GM21717 (cell line): ENCODE measurements around the gene NCKAP1.
"Not testable (repeated sequence)": the region's sequence is repeated elsewhere in the genome, so short reads cannot be mapped to it uniquely, and the experiment has no call there.

Experiments used
- ATAC-seq: cut with Tn5 transposase; IDR thresholded peaks from one replicate; pipeline ENCODE4 v1.9.1; 2021; ENCODE audit warnings: mild to moderate bottlenecking, moderate library complexity; ENCODE audit not compliant: unreplicated experiment

Gene NCKAP1

DNA sequence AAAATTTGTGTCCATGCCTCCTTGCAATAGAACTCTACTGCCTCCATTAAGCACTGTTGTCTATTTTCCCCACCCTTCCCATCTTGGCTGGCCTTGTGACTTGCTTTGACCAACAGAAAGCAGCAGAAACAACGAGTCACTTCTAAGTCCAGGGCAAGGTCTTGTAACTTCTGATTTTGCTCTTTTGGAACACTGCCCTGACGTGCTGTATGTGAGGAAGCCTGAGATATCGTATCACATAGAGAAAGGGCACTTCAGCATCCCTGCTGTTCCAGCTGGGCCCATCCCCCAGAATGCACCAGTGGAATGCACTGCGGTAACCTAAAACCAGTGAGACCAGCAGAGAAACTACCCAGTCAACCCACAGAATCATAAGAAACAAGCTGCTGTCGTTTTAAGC, 28.1 kb downstream of the NCKAP1 start:
- ATAC-seq, result no peak

DNA sequence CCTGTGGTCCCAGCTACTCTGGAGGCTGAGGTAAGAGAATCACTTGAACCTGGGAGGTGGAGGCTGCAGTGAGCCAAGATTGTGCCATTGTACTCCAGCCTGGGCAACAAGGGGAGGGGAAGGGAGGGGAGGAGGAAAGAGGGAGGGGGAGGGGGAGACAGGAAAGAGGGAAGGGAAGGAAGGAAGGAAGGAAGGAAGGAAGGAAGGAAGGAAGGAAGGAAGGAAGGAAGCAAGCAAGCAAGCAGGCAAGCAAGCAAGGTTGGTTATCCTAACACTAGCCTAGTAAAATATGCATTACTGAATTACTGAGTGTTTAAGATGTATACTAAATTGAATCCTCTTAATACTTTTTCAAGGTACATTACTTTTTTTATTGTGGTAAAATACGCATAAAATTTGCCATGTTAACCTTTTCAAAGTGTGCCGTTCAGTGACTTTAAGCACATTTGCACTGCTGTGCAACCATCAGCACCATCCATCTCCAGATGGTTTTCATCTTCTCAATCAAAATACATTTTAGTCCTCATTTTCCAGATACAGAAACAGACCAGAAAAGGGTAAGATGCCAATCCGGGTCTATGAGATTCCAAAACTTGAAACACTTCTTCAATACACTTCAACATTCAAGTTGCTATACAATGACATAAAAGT, 28.9 kb downstream of the NCKAP1 start:
- ATAC-seq, result no peak

DNA sequence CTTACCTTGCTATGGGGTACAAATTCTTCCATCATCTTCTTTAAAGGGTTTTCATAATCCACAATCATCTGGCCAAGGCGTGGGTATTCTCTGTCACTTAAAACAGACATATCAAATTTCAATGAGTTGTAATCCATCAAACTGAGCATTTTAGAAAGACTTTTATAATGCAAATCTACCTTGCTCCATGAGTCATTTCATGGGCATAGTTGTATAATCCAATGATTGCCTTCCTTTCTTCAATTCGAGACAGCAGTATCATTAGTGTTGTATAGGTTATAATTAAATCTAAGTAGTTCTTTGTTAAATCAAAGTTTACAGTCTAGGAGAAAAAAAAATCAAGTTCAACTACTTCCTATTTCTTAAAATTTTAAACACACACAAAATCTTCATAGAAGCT, 36.3 kb downstream of the NCKAP1 start:
- no peak for ATAC-seq

DNA sequence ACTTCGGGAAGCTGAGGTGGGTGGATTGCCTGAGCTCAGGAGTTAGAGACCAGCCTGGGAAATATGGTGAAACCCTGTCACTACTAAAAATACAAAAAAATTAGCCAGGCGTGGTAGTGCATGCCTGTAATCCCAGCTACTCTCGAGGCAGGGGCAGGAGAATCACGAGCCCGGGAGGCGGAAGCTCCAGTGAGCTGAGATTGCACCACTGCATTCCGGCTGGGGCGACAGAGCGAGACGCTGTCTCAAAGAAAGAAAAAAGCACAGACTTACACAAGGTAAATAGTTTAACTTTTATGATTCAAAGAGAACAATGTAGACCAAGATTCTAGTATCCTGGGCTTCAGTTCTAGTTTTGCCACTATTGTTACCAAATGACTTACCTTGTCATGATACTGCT, 37.4 kb downstream of the NCKAP1 start:
- no peak for ATAC-seq

DNA sequence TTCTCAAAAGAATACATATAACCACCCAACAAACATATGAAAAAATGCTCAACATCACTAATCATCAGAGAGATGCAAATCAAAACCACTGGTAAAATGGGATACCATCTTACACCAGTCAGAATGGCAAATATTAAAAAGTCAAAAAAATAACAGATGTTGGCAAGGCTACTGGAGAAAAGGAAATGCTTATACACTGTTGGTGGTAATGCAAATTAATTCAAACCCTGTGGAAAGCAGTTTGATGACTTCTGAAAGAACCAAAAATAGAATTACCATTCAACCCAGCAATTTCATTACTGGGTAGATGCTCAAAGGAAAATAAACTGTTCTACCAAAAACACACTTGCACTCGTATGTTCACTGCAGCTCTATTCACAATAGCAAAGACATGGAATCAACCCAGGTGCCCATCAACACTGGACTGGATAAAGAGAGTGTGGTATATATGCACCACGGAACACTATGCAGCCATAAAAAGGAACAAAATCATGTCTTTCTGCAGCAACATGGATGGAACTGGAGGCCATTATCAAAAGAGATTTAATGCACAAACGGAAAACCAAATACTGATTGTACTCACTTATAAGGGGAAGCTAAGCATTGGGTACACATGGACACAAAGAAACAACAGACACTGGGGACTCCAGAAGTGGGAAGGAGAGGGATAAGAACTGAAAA, 38.8 kb downstream of the NCKAP1 start:
- no peak for ATAC-seq

DNA sequence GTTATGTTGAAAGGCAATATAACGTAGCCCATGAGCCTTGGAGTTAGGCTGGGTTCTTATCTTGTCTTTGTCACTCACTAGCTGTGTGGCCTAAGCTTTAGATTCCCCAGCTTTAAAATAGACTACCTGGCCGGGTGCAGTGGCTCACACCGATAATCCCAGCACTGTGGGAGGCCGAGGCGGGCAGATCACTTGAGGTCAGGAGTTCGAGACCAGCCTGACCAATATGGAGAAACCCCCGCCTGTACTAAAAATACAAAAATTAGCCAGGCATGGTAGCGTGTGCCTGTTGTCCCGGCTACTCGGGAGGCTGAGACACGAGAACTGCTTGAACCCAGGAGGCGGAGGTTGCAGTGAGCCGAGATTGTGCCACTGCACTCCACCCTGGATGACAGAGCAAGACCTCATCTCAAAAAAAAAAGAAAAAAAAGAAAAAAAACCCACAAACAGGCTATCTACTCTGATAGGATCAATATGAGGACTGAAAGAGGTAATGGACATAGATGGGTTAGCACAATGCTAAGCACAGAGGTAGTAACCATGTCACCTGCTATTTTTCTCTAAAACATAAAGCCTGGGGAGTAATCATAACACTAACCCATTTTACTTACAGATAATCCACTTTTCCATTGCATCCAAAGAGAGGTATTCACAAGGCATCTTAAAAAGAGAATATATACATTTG, 43.9 kb downstream of the NCKAP1 start:
- ATAC-seq, result no peak

DNA sequence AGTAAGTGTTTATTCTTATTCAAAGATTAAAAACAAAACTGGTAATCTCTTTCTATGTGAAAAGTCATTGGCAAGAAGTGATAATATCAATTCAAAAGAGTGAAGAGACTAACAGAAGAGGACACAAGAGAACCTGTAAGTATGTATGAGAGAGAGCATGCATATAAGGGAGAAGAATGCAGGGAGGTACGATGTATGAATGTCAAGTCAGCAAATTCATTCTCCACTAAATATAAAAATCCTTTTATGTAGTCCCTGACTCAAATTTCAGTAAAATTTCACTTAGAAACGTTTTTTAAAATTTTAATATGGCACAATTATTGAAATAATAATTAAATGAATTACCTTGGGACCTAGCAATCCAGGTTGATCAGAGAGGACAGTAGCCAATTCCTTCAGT, 55.3 kb downstream of the NCKAP1 start:
- no peak for ATAC-seq

DNA sequence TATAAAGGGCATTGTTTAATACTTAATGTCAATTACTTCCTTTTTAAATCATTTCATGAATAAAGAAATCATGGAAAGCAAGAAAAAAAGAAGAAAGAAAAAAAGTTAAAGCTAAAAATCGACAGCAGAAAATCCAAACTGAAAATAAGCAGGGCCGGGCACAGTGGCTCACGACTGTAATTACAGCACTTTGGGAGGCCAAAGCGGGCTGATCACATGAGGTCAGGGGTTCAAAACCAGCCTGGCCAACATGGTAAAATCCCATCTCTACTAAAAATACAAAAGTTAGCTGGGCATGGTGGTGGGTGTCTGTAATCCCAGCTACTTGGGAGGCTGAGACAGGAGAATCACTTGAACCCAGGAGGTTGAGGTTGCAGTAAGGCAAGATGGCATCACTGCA, 56.8 kb downstream of the NCKAP1 start:
- not testable (repeated sequence) for ATAC-seq

DNA sequence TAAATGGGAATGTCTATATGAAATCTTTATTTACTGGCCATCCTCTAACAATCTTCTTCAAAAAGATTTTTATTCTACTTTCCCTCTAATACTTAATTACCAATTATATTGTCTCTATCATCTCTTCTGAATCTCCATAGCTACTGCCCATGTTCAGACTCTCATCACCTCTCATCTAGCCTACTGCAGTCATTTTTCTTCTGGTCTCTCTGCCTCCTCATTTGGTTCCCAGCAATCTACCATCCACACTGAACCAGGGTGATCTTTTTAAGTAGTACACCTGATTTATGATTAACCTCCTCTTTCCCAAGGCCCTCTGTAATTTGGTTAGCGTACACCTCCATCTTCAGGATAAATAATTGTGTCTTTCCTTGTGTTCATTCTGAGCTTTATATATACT, 57.6 kb downstream of the NCKAP1 start:
- no peak for ATAC-seq

DNA sequence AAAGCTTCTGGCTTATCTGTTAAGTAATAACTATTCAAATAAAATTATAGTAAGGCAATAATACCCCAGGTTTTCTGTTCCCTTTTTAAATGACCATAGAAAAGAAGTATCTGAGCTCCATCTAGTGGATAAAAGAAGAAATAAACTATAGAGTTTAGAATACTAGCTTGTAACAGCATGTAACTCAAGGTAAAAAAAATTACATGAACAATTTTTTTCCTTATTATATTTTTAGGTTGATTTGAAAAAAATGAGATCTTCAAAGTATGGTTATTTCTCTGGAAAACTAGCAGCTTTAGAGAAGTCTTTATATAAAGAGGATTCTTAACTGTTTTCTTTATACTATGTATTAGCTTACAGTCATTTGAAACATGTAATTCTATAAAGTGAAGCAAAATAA, 58.1 kb downstream of the NCKAP1 start:
- ATAC-seq, result peak; percentile 81

DNA sequence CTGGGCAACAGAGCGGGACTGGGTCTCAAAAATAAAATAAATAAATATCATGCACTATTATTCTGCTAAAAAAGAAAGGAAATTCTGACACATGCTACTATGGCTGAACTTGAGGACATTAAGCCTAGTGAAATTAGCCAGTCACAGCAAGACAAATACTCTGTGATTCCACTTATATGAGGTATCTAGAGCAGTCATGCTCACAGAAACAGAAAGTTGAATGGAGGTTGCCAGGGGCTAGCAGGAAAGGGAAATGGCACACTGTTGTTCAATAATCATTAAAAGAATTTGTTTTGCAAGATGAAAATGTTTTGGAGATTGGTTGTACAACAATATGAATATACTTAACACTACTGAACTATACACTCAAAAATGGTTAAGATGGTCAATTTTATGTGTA, 60.8 kb downstream of the NCKAP1 start:
- peak; percentile 54 for ATAC-seq

DNA sequence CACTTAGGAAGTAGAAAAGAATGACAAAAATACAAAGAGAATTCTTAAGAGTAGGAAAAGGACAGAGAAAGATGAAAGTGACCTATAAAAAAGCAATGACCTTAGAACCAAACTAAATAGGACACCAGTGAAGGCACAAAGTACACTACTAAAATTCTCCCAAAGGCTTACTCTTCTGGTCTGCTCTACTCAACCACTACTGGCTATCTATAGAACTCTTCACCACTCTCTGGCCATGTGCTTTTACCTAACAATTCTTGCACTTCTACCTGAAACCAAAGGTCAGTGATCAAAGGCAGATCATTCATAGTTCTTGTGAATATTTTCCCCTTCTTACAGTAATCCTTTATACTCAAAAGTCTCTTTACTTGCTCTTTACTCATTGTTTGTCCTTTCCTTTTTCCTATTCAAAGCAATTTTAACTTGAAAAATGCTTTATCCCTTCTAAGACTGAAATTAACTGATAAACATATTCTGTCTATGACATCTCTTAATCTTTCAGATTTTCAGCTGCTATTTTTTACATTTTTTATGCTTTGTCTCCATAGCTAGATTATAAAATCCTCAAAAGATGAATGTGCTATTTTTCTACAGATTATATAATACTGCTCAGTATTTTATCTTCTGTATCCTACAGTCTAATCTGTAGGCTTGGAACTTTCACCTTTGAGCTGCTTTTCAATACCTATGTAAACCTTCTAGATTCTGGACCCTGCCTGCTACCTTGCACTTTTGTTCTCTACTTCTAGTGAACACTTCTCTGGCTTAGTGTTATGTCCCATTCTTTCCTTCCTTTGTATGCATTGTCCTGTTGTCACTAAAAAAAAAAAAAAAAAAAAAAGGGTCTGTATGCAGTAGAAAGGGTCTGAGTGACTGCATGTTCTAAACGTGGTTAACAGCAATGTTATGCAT, 64.6 kb downstream of the NCKAP1 start:
- no peak for ATAC-seq

DNA sequence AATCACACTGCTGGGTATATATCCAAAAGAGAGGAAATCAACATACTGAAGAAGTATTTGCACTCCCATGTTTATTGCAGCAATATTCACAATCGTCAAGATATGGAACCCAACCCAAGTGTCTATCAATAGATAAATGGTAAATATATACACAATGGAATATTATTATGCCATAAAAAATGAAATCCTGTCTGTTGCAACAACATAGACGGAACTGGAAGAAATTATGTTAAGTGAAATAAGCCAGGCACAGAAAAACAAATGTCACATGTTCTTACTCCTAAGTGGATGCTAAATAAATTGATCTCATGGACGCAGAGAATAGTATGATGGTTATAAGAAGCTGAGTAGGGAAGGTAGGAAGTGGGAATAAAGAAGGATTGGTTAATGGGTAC, 65.7 kb downstream of the NCKAP1 start:
- ATAC-seq, result no peak

DNA sequence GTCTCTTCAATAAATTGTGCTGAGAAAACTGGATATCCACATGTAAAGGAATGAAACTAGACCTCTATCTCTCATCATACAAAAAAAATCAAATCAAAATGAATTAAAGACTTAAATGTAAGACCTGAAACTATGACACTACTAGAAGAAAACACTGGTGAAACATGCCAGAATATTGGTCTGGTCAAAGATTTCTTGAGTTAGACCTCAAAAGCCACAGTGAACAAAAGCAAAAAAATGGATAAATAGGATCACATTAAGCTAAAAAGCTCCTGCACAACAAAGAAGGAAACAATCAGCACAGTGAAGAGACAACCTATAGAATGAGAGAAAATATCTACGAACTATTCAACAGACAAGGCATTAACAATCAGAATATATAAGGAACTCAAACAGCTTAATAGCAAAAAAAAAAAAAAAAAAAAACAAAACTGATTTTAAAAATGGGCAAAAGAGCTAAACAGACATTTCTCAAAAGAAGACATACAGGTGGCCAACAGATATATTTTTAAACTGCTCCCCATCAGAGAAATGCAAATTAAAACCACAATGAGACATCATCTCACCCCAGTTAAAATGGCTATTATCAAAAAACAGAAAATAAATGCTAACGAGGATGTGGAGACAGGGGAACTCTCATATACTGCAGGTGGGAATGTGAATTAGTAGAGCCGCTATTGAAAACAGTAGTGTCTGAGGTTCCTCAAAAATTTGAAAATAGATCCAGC, 66.3 kb downstream of the NCKAP1 start:
- ATAC-seq, result peak; percentile 62

DNA sequence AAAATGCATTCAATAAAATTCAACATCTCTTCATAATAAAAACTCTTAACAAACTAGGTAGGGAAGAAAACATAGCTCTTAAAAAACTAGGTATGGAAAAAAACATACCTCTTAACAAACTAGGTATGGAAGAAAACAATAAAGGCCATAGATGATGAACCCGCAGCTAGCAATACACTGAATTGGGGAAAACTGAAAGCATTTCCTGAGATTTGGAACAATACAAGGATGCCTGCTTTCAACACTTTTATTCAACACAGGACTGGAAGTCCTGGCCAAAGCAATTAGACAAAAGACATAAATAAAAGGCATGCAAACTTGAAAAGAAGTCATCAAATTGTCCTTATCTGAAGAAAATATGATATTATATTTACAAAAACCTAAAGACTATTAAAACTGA, 67.8 kb downstream of the NCKAP1 start:
- ATAC-seq, result no peak

DNA sequence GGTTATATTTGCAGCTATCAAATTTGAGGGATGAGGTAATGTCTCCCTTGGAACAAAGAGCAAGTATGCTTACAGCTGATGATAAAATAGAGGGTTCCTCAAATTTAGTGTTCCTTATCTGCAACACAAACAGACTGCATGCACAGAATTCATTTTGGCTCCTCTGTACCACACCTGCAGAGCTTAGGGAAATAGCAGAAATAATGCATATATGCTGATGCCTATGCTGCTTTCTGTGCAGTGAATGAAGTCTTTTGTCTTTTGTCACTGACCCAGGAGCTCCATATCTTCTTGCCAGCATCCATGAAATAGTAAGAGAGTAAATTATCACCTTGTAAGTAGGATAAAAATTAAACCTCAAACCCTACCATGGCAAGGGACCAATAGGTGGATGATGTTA, 69.8 kb downstream of the NCKAP1 start:
- ATAC-seq, result no peak

DNA sequence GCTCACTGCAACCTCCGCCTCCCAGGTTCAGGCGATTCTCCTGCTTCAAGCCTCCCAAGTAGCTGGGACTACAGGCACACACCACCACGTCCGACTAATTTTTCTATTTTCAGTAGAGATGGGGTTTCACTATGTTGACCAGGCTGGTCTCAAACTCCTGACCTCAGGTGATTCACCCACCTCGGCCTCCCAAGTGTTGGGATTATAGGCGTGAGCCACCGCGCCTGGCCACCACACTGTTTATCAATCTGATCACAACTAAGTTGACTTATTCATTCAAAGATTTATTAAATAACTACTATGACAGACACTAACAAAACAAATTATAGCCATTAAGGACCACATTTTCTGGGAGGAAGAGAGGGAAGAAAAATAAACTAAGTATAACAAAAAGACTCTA, 71.9 kb downstream of the NCKAP1 start:
- ATAC-seq, result not testable (repeated sequence)

DNA sequence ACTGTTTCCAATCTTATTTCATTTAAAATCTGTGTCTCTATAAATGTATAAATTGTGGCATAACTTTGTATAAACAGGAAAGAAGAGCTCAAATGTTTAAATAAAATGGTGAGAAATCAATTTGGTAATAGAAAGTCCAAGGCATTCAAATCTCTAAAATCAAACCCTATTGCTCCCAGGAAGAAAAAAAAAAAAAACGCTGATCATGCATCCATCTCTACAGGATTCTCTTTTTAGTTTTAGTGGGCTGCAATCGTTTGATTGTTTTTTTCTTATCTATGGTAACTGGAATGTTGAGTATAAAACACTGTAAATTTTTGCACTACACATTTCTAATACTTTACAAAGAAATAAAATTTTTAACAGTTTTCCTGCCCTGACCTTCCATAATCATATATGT, 75.6 kb downstream of the NCKAP1 start:
- no peak for ATAC-seq

DNA sequence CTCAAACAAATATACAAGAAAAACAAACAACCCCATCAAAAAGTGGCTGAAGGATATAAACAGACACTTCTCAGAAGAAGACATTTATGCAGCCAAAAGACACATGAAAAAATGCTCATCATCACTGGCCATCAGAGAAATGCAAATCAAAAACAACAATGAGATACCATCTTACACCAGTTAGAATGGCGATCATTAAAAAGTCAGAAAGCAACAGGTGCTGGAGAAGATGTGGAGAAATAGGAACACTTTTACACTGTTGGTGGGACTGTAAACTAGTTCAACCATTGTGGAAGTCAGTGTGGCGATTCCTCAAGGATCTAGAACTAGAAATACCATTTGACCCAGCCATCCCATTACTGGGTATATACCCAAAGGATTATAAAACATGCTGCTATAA, 77.4 kb downstream of the NCKAP1 start:
- not testable (repeated sequence) for ATAC-seq

DNA sequence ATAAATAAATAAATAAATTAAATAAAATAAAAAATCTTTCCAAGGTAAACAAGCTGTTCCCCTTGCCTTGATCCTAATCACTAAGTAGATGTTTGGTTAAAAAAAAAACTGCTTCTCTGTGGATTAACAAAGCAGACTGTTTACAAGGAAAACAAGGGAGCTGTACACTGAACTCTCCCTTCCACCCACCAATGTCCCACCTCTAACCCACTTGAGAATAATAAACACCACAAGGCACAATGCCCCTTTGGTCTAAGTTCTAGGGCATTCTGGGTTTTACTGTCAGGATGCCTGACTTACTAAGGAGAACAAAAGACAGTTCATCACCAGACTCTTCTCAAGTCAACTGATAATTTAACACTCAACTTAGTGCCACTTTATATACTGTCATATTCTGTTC, 83.5 kb downstream of the NCKAP1 start:
- no peak for ATAC-seq
